BLaER1 (cell line): ENCODE measurements around the gene HIVEP3.

Source experiments
- H3K27ac ChIP-seq: shearing (Covaris generic); formaldehyde crosslinking; 2 replicates; pipeline ENCODE4 v1.8.1; 2022
- H3K27me3 ChIP-seq: shearing (Covaris generic); formaldehyde crosslinking; 2 replicates; pipeline ENCODE4 v1.8.1; 2022
- H3K36me3 ChIP-seq: shearing (Covaris generic); formaldehyde crosslinking; 2 replicates; pipeline ENCODE4 v1.8.1; 2022
- H3K4me1 ChIP-seq: shearing (Covaris generic); formaldehyde crosslinking; 2 replicates; pipeline ENCODE4 v1.8.1; 2022
- H3K4me2 ChIP-seq: shearing (Covaris generic); formaldehyde crosslinking; 2 replicates; pipeline ENCODE4 v1.8.1; 2022
- H3K4me3 ChIP-seq: shearing (Covaris generic); formaldehyde crosslinking; 2 replicates; pipeline ENCODE4 v1.8.1; 2022
- H3K9ac ChIP-seq: shearing (Covaris generic); formaldehyde crosslinking; 2 replicates; pipeline ENCODE4 v1.8.1; 2022
- H3K9me3 ChIP-seq: shearing (Covaris generic); formaldehyde crosslinking; 2 replicates; pipeline ENCODE4 v1.8.1; 2022
- H4K20me1 ChIP-seq: shearing (Covaris generic); formaldehyde crosslinking; 2 replicates; pipeline ENCODE4 v1.8.1; 2022
- Cebpa-rat ChIP-seq: shearing (Covaris generic); IDR thresholded peaks from 2 replicates; pipeline ENCODE4 v1.8.1; 2022

HIVEP3 gene

DNA sequence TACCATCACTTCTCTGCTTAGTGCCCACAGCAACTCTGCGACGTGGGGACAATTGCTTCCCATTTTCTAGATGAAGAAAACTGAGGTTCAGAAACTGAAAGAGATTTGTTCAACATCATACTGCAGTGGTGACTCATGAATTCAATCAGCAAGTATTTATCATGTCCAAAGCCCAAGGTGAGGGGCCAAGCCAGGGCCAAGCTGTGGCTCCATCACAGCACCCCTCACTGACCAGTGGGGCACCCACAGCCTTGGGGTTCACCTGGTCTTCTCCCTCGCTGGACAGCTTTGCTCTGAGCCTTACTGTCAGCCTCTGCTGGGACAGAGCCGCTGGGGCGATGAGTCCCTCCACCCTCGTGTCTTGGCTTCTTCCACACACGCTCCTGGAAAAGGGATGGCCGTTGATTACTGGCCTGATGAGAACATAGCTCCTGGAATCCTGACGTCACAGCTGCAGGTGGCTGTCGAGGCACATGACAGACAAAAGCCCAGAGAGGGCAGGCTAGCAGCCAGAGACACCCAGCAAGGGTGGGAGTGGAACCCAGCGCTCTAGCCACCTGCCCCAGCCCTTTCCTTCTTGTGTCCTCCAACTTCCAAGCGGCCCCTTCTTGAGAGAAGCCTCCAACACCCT lies 440.5 kb downstream of the HIVEP3 start:
- Histone ChIP-seq H3K4me2 (peak overlapping the region; percentile 31; the same call in 1 of the 2 replicates), H3K4me1 (peaks cover 41% of the 10 kb centered on the region), H3K27me3 (no peaks in the 10 kb centered on the region), H3K9me3 (no peaks in the 10 kb centered on the region), H3K4me3 (no peak overlapping the region), H4K20me1 (no peaks in the 10 kb centered on the region), H3K36me3 (no peaks in the 10 kb centered on the region), H3K9ac (no peak overlapping the region), H3K27ac (no peak overlapping the region)
- TF ChIP-seq Cebpa-rat = no peak

DNA sequence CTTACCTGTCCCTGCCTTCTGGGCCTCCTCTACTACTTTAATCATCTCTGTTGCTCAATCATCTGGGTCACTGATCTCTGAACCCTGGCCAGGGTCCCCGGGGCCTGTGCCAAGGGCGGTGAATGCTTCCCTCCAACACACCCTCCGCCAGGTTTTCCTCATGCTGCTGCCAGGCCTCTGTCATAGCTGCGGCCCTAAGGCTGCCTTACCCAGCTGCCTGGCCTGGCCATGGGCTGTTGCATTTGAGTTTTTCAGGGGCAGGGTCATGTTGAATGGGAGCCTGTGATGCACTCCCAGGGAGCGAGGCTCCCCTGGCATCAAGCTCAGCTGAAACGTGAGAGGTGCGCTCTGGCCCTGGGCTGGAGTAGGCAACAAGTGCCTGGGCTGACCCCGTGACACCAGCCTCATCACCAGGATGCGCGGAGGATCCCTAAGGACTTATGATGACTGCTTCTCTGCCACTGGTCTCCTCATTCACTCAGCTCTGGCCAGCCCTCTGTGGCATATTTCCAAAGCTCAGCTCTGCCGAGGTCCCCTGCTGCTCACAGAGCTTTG lies 441.8 kb downstream of the HIVEP3 start:
- peak overlapping the region; percentile 28; the same call in 1 of the 2 replicates for H3K27ac ChIP-seq
- H3K9me3 ChIP-seq = no peaks in the 10 kb centered on the region
- H3K4me2 ChIP-seq = peak overlapping the region; percentile 46
- H3K27me3 ChIP-seq = no peaks in the 10 kb centered on the region
- no peak overlapping the region for H3K9ac ChIP-seq
- H3K4me1 ChIP-seq = peaks cover 28% of the 10 kb centered on the region
- no peaks in the 10 kb centered on the region for H3K36me3 ChIP-seq
- no peak for TF ChIP-seq Cebpa-rat
- H4K20me1 ChIP-seq = no peaks in the 10 kb centered on the region
- no peak overlapping the region for H3K4me3 ChIP-seq

DNA sequence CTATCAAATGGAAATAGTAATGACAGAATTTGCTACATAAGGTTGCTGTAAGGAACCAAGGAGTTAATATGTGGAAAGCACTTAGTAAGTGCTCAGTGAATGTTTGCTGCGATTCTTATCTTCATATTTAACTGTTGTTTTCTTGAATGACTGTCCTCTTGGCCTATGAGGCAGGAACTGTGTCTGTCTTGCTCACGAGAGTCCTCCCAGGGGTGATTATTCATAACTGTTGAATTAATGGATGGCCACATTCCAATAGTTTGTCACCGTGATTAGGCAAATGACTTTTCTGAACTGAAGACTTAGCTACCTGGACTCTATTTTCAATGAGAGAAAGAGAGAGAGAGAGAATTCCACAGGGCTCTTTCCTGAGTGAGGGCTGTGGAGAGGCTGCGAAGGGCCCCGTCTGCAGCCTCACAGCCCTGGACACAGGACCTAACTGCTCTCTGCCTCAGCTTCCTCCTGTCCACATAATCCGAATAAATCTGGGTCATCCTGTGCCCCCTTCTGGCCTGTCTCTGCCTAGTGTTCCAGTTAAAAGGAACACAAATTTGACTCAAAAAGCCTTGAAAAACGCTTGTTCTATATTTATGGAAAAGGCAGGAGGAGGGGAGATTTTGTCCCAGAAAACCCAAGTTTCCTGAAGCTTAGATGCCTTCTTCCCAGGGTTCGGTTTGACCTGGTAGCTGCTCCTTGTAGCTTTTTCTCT lies 442.7 kb downstream of the HIVEP3 start:
- Histone ChIP-seq H3K4me2 (peak overlapping the region; percentile 46; the same call in 1 of the 2 replicates), H3K27me3 (no peaks in the 10 kb centered on the region), H3K4me1 (peaks cover 24% of the 10 kb centered on the region), H3K36me3 (no peaks in the 10 kb centered on the region), H4K20me1 (no peaks in the 10 kb centered on the region), H3K27ac (no peak overlapping the region), H3K4me3 (no peak overlapping the region), H3K9me3 (no peaks in the 10 kb centered on the region), H3K9ac (no peak overlapping the region)
- no peak for TF ChIP-seq Cebpa-rat

DNA sequence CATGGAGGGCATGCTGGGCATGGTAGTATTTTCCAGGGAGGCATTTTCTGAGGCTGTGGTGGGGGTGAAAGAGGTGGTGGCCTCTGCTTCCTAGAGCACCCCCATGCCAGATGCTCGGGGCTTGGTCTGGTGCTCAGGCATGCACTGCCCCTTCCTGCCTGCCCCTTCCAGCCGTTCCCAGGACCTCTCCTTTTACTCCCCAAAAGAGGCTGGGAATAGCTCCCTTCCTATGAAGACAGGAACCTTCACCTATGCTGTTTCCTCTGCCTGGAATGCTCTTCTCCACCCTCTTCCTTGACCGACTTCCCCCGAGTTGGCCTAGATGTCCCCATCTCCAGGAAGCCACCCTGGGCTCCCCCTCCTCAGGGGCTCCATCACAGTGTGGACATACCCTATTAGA lies 443.4 kb downstream of the HIVEP3 start:
- Histone ChIP-seq H3K4me3 (no peak overlapping the region), H3K27ac (no peak overlapping the region), H3K4me1 (peaks cover 29% of the 10 kb centered on the region), H4K20me1 (no peaks in the 10 kb centered on the region), H3K9ac (no peak overlapping the region), H3K9me3 (no peaks in the 10 kb centered on the region), H3K4me2 (no peak overlapping the region), H3K36me3 (no peaks in the 10 kb centered on the region), H3K27me3 (no peaks in the 10 kb centered on the region)
- no peak for TF ChIP-seq Cebpa-rat

DNA sequence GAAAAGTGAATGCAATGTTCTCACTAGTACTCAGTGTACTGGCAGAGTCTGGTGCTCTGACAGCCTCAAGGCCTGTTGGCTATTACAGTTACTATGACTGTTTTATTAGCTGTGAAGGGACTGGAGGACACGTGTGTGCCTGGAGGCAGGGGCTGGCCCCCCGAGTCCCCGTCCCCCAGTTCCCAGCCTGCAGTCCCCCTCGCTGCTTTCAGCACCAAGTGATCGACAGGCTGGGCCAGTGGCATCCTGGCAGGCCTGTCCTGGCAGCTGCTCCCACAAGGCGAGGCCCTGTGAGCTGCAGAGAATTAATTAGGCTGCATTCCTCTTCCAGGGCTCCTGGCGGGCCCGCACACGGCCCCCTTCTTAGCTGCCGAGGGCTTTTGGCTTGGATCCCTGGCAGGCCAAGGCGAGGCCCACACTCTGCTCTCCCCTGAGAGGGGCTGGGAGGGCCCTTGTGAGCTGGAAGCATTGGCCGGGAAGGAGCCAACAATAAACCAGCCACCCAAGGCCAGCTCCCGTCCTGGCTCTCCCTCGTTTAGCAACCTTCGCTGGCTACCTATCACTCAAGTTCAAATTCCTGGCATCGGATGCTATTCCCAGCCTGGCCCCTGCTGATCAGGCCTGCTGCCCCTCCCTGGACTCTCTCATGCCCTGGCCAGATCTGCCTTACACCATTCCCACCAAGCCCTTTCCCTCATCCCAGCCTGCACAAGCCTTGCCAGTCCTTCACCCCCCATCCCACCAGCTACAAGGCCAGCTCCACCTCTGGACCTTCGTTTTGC lies 444.0 kb downstream of the HIVEP3 start:
- Histone ChIP-seq H3K9me3 (no peaks in the 10 kb centered on the region), H3K4me2 (no peak overlapping the region), H3K9ac (no peak overlapping the region), H3K36me3 (no peaks in the 10 kb centered on the region), H4K20me1 (no peaks in the 10 kb centered on the region), H3K27me3 (no peaks in the 10 kb centered on the region), H3K4me3 (no peak overlapping the region), H3K4me1 (peaks cover 35% of the 10 kb centered on the region), H3K27ac (no peak overlapping the region)
- no peak for TF ChIP-seq Cebpa-rat

DNA sequence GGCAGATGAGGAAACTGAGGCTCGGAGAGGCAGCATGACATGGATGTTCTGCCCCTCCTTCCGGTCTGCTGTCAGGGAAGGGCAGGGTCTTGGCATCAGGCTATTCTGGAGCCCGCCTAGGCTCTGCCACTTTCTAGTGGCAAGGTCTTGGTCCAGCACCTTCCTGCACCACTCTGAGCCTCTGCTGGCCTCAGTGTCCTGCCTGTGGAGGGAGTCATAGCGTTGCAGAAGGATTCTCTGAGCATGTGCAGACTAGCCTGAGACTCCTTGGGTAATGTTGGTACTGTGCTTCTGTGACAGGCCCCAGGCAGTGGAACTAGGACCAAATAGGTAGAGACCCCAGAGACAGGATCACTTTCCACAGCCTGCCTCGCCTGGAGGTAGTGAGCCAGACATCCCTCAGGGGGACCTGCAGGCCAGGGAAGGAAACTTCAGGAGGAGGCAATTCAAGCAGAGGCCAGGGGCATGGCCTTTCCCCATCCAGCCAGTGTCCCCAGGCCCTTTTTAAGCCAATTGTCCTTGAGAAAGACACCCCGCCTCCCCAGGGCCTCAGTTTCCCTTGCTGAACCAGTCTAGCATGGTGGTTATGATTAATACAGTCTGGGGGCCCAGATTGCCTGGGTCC lies 444.9 kb downstream of the HIVEP3 start:
- Histone ChIP-seq H3K27ac (no peak overlapping the region), H3K9me3 (no peaks in the 10 kb centered on the region), H3K27me3 (no peaks in the 10 kb centered on the region), H3K9ac (no peak overlapping the region), H4K20me1 (no peaks in the 10 kb centered on the region), H3K4me2 (no peak overlapping the region), H3K4me3 (no peak overlapping the region), H3K4me1 (peaks cover 40% of the 10 kb centered on the region), H3K36me3 (no peaks in the 10 kb centered on the region)
- TF ChIP-seq Cebpa-rat = no peak

DNA sequence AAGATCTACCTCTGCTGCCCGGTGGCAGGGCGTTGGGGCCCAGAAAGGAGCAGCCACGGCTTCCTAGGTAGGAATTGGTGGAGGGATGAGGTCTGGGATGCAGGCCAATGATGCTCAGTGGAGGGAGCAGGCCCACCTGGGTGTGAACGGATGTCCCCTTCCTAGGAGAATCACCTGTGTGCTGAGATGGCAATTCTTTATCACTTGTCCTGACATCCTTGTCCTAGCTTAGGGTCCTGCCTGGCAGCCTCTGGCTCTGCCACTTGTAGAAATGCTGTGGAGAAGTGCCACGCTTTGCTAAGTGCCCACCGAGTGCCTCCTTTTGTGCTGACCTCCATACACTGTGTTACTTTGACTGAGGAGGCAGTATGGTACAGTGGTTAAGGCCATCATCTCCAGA lies 447.1 kb downstream of the HIVEP3 start:
- Histone ChIP-seq H3K4me3 (no peak overlapping the region), H3K4me1 (peaks cover 45% of the 10 kb centered on the region), H4K20me1 (no peaks in the 10 kb centered on the region), H3K9ac (no peak overlapping the region), H3K4me2 (no peak overlapping the region), H3K9me3 (no peaks in the 10 kb centered on the region), H3K27me3 (no peaks in the 10 kb centered on the region), H3K36me3 (no peaks in the 10 kb centered on the region), H3K27ac (no peak overlapping the region)
- TF ChIP-seq Cebpa-rat = no peak

DNA sequence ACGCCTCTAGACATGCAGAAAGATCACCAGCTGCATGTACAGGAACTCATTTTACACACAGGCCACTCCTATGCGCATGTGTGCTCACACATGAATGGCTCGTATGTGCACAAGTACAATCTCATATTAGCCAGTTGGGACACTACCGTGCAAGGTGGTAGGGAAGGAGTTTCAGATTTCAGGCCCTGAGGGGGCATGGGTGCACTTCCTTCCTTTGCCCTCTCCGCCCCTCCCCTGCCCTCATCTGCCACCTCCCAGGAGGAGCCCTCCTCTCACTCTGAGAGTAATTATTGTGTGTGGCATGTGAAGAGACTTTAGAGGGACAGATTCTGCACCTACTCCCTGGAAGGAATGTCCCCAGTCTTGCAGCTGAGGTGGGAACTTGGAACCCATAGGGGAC lies 449.0 kb downstream of the HIVEP3 start:
- no peaks in the 10 kb centered on the region for H4K20me1 ChIP-seq
- H3K27ac ChIP-seq = peak overlapping the region; percentile 1; the same call in 1 of the 2 replicates
- no peaks in the 10 kb centered on the region for H3K27me3 ChIP-seq
- no peak overlapping the region for H3K9ac ChIP-seq
- H3K4me3 ChIP-seq = no peak overlapping the region
- TF ChIP-seq Cebpa-rat = no peak
- H3K36me3 ChIP-seq = no peaks in the 10 kb centered on the region
- peak overlapping the region; percentile 65 for H3K4me2 ChIP-seq
- H3K9me3 ChIP-seq = no peaks in the 10 kb centered on the region
- H3K4me1 ChIP-seq = peaks cover 50% of the 10 kb centered on the region

DNA sequence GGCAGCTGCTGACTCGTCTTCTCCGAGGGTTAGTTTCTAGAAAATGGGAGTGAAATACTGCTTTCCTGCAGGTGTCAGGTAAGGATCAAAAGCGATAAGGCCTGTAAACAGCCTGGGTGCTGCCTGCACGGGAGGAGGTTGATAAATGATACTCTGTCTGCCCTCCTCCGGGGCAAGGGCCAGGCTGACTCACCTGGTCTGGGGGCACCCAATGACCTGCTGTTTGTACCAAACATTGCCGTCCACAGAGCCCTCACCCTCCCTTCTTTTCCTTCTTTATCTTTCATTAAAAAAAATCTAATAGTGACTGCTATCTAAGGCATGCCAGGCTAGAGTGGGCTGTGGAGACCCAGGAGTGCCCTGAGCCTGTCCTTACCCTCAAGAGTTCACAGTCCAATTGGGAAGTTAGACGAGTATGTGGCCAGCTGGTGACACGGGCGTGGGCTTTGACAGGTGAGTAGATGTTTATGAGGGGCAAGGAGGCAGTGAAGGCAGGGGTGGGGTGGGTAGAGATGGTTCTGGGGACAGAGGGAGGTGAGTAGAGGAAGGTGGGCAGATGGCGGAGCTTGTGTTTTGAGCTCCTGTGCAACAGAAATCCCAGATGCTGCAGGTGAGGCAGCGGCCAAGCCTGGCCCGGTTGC lies 450.5 kb downstream of the HIVEP3 start:
- Histone ChIP-seq H3K4me3 (no peak overlapping the region), H3K36me3 (no peaks in the 10 kb centered on the region), H3K4me2 (peak overlapping the region; percentile 78), H3K4me1 (peaks cover 50% of the 10 kb centered on the region), H3K27me3 (no peaks in the 10 kb centered on the region), H3K9me3 (no peaks in the 10 kb centered on the region), H3K27ac (peak overlapping the region; percentile 53; the same call in 1 of the 2 replicates), H4K20me1 (no peaks in the 10 kb centered on the region), H3K9ac (no peak overlapping the region)
- TF ChIP-seq Cebpa-rat = no peak
